Neural cell (in vitro differentiated cells): ENCODE results near the gene ZFP69B. TPM values are rescaled to one million over a fixed set of nuclear protein-coding genes. Genes with fewer than 3 reads are reported as not detected.

ENCODE experiments used
- H2AFZ ChIP-seq: fragments of 200-600, 300-800 bp; sonication (generic), shearing (Covaris generic); 2 replicates; pipeline ENCODE4 v1.6.0; 2014; ENCODE audit warnings: low read depth, mild to moderate bottlenecking, antibody characterized with exemption, low read length, moderate library complexity
- H3F3A ChIP-seq: fragments of 200-600 bp; shearing (Covaris generic); 2 replicates; pipeline ENCODE4 v1.6.1; 2016; ENCODE audit warnings: mild to moderate bottlenecking, moderate library complexity, mixed read lengths, antibody characterized with exemption, low read length; ENCODE audit not compliant: insufficient read depth, poor library complexity, severe bottlenecking
- H3K27ac ChIP-seq: fragments of 200-600, 300-800 bp; sonication (generic), shearing (Covaris generic); 2 replicates; pipeline ENCODE4 v1.5.1; 2014; ENCODE audit warnings: mild to moderate bottlenecking, low read length, moderate library complexity
- H3K27me3 ChIP-seq: fragments of 300-800, 200-600 bp; sonication (generic), shearing (Covaris generic); 2 replicates; pipeline ENCODE4 v1.6.0; 2014; ENCODE audit warnings: mild to moderate bottlenecking, low read depth, low read length, moderate library complexity; ENCODE audit not compliant: insufficient read depth
- H3K36me3 ChIP-seq: fragments of 300-800, 200-600 bp; sonication (generic), shearing (Covaris generic); 2 replicates; pipeline ENCODE4 v1.5.1; 2014; ENCODE audit warnings: mild to moderate bottlenecking, antibody characterized with exemption, low read length, moderate library complexity; ENCODE audit not compliant: insufficient read depth
- H3K4me2 ChIP-seq: fragments of 300-800, 200-600 bp; sonication (generic), shearing (Covaris generic); 2 replicates; pipeline ENCODE4 v1.6.0; 2014; ENCODE audit warnings: mild to moderate bottlenecking, low read length
- H3K4me3 ChIP-seq: fragments of 300-800, 200-600 bp; sonication (generic), shearing (Covaris generic); 2 replicates; pipeline ENCODE4 v1.5.1; 2014; ENCODE audit warnings: mild to moderate bottlenecking, low read length, moderate library complexity
- H3K79me2 ChIP-seq: fragments of 200-600 bp; shearing (Covaris generic); replicated peaks from 2 replicates; pipeline ENCODE4 v1.6.0; 2014; ENCODE audit warnings: mild to moderate bottlenecking, low read length, moderate library complexity; ENCODE audit not compliant: insufficient read depth
- H3K9ac ChIP-seq: fragments of 300-800, 200-600 bp; sonication (generic), shearing (Covaris generic); 2 replicates; pipeline ENCODE4 v1.6.1; 2016; ENCODE audit warnings: mild to moderate bottlenecking, low read length, mixed read lengths
- H3K9me2 ChIP-seq: fragments of 200-600 bp; shearing (Covaris generic); 2 replicates; pipeline ENCODE4 v1.6.1; 2016; ENCODE audit warnings: mild to moderate bottlenecking, low read length, mixed read lengths; ENCODE audit not compliant: insufficient read depth
- H3K9me3 ChIP-seq: fragments of 200-600, 300-800 bp; sonication (generic), shearing (Covaris generic); 2 replicates; pipeline ENCODE4 v1.6.1; 2016; ENCODE audit warnings: mild to moderate bottlenecking, mixed run types, low read length, moderate library complexity, mixed read lengths
- H4K20me1 ChIP-seq: fragments of 200-600 bp; shearing (Covaris generic); 2 replicates; pipeline ENCODE4 v1.6.1; 2016; ENCODE audit warnings: mild to moderate bottlenecking, mixed run types; ENCODE audit not compliant: insufficient read depth
- CTCF ChIP-seq: fragments of 450-650 bp; IDR thresholded peaks from 2 replicates; pipeline ENCODE4 v1.5.1; 2014; ENCODE audit warnings: antibody characterized with exemption, mild to moderate bottlenecking, moderate library complexity; ENCODE audit not compliant: poor library complexity, severe bottlenecking
- EP300 ChIP-seq: fragments of 450-650 bp; conservative IDR thresholded peaks from 2 replicates; pipeline ENCODE4 v1.6.1; 2014; ENCODE audit warnings: antibody characterized with exemption, mild to moderate bottlenecking, moderate library complexity; ENCODE audit not compliant: poor library complexity, severe bottlenecking
- EZH2 ChIP-seq: fragments of 200-600, 300-800 bp; shearing (Covaris generic), sonication (generic); IDR thresholded peaks from 2 replicates; pipeline ENCODE4 v1.6.1; 2014; ENCODE audit warnings: antibody characterized with exemption, low read length, borderline replicate concordance, mild to moderate bottlenecking; ENCODE audit not compliant: insufficient read depth, poor library complexity, severe bottlenecking
- MXI1 ChIP-seq: fragments of 450-650 bp; conservative IDR thresholded peaks from 2 replicates; pipeline ENCODE4 v1.6.1; 2014; ENCODE audit warnings: antibody characterized with exemption, mild to moderate bottlenecking; ENCODE audit not compliant: poor library complexity, severe bottlenecking
- POLR2AphosphoS5 ChIP-seq: IDR thresholded peaks from 2 replicates; pipeline ENCODE4 v1.6.1; 2012
- RAD21 ChIP-seq: fragments of 450-650 bp; conservative IDR thresholded peaks from 2 replicates; pipeline ENCODE4 v1.6.1; 2014; ENCODE audit warnings: antibody characterized with exemption, mild to moderate bottlenecking, moderate library complexity
- REST ChIP-seq: IDR thresholded peaks from 2 replicates; pipeline ENCODE4 v1.6.1; 2012; ENCODE audit warnings: borderline replicate concordance
- SMC3 ChIP-seq: fragments of 450-650 bp; conservative IDR thresholded peaks from 2 replicates; pipeline ENCODE4 v1.6.1; 2014; ENCODE audit warnings: antibody characterized with exemption, mild to moderate bottlenecking, moderate library complexity; ENCODE audit not compliant: poor library complexity
- TAF1 ChIP-seq: IDR thresholded peaks from 2 replicates; pipeline ENCODE4 v1.6.1; 2012; ENCODE audit warnings: low read depth
- polyA plus RNA-seq: library from polyadenylated mRNA; depleted of rRNA; stranded (reverse); fragments of >200 nt; gene quantifications from 2 replicates; pipeline ENCODE4 v1.2.3, GENCODE V29; 2014

ZFP69B gene
- polyA plus RNA-seq, 1 donor from 2014 or later, result 21.6 TPM

GRCh38 chr1:40423951-40424618 lies 26.2 kb upstream of the ZFP69B start:
- Histone ChIP-seq H3F3A (no peaks in the 10 kb centered on the region), H3K9ac (no peak overlapping the region), H3K36me3 (peaks cover 3% of the 10 kb centered on the region), H4K20me1 (no peaks in the 10 kb centered on the region), H3K4me2 (no peak overlapping the region), H3K79me2 (no peaks in the 10 kb centered on the region), H2AFZ (no peak overlapping the region), H3K27ac (no peak overlapping the region), H3K9me2 (no peaks in the 10 kb centered on the region), H3K9me3 (no peaks in the 10 kb centered on the region), H3K27me3 (no peaks in the 10 kb centered on the region), H3K4me3 (no peak overlapping the region)
- TF ChIP-seq REST (no peak), TAF1 (no peak), POLR2AphosphoS5 (no peak), SMC3 (no peak), MXI1 (no peak), RAD21 (no peak), EP300 (no peak), EZH2 (no peak), CTCF (no peak)

- Histone ChIP-seq H3K27ac (no peak overlapping the region), H2AFZ (no peak overlapping the region), H4K20me1 (no peaks in the 10 kb centered on the region), H3K4me2 (no peak overlapping the region), H3K4me3 (no peak overlapping the region), H3K27me3 (no peaks in the 10 kb centered on the region), H3K9me2 (no peaks in the 10 kb centered on the region), H3K9me3 (no peaks in the 10 kb centered on the region), H3F3A (no peaks in the 10 kb centered on the region), H3K9ac (no peak overlapping the region), H3K79me2 (no peaks in the 10 kb centered on the region), H3K36me3 (peaks cover 3% of the 10 kb centered on the region)
- TF ChIP-seq CTCF (no peak), TAF1 (no peak), MXI1 (no peak), EZH2 (no peak), POLR2AphosphoS5 (no peak), RAD21 (no peak), REST (no peak), EP300 (no peak), SMC3 (no peak)
These were observed 25.1 kb upstream of the ZFP69B start for GRCh38 chr1:40425198-40425597.
